Limb (tissue), 2 donors: Measurements from ENCODE around the gene GPR17.

ENCODE experiments used
- DNase-seq, 2 donors: peaks; one replicate each; pipeline ENCODE4 v3.0.0-alpha.2; 2016; ENCODE audit errors: extremely low spot score in 2 of 2

GPR17 gene

DNA sequence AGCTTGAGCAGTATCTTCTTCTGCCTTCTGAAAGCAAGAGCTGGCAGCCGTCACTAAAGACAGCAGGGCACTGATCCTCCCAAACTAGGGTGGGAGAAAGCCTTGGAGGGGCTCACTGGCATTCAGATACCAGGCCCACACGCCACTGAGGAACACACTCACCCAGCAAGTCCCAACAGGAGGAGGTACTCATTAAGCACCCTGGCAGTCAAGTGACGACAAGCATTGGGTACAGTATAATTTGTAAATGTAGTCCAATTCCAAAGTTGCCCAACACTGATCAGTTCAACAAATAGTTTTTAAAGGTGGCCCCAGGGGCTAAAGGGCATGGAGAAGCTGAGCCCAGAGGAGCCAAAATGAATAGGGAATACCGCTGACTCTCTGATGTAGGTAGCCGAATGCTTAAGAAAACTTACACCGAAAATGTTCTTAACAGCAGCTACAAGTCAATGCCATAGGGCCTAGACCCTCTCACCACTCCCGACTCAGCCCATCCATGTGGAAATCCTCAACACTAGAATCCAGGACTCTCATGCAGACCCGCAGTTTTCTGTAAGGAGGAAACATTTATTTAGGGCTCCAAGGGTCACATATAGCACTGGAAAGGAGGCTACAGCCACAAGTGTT is 19.4 kb downstream of the GPR17 start:
- DNase-seq: no peak

- DNase-seq: no peak
These were observed 23.1 kb downstream of the GPR17 start for GRCh38 chr2:127669056-127669455.

- no peak for DNase-seq
These were observed 24.4 kb downstream of the GPR17 start for GRCh38 chr2:127670055-127670956.

DNA sequence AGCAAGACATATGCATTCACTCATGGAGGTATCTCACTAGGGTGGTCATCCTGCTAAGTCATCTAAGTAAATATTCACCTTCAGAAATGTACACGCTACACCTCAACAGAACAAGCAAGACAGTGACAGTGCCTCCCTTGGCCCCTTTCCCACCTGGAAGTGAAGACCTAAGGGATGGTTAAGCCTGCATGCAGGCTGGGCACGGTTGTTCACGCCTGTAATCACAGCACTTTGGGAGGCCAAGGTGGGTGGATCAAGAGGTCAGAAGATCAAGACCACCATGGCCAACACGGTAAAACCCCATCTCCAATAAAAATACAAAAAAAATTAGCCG is 25.0 kb downstream of the GPR17 start:
- DNase-seq: no peak

- DNase-seq: no peak
These were observed 25.8 kb downstream of the GPR17 start for GRCh38 chr2:127671557-127672302.

- no peak for DNase-seq
These were observed 26.6 kb downstream of the GPR17 start for GRCh38 chr2:127672341-127673224.

DNA sequence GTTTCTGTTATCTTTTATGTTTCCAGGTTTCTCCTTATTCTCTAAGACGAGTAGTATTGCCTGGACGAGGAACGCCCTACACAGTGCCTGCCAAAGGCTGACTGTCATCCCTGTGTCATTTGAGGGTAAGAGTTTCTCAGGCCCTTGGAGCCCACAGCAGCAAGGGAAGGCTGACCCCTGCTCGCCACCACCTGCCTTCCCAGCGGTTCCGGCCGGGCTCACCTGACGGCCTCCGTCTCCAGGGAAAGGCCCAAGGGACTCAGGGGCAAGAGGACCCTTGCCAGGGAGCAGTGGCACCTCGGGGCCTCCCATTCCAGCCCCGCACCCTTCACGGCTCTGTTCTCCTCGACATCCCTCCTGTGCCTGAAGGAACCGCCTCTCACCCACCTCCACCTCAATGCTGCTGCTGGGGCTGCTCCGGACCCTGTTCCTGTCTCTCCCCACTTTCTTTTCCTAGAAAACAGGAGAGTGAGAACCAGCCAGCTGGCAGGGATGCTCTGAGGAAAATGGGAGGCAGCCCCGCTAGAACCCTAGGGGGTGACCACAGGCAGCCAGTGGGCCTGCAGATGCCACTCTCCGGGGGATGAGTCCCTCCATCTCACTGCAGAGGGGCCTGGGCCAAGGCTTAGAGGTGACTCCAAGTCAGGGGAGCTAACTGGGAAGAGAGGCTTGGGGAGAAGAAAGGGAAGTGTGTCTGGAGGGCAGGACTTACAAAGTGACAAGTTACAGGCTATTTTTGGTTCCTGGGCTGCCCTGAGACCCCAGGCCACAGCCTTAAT is 27.5 kb downstream of the GPR17 start:
- DNase-seq: no peak

DNA sequence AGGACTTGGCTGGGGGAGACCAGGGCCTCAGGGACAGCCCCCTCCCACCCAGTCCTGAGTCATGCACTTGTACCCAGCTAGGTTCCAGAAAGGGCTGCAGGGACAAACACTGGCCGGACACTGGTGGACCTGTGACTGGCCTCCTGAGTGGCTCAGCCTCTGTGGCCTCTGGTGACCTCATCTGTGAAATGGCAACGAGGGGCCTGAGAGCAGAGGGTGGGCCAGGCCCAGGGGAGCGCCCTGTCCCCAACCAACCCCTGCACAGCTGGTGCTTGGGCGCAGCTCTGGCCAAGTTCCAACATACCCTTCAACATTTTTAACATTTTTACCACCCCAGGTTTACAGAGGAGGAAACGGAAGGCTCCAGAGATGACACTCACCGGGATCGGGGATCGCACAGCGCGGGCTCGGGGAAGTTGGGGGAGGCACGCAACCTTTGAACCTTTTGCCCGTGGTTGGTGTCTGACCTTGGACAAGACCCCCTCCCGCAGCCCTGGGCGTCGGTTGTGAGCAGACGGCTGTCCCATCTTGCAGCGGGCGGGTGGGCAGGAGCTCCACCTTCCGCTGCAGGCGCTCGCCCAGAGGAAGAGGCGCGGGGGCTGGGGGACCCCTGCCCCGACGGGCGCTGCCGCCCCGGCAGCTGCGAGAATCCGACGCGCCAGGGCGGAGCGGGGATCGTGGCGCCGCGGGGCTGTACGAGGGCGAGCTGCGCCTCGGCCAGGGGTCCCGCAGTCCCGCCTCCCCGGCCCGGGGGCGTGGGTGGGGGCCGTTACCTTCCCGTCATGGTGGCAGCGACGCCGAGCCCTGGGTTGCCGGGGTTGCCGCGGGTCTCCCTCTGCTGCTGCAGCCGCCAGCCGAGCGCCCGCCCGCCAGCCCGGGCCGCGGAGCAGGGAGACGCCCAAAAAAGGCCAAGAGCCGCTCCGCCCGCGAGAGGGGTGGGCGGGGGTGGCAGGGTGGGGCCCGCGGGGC is 28.6 kb downstream of the GPR17 start:
- DNase-seq: no peak

DNA sequence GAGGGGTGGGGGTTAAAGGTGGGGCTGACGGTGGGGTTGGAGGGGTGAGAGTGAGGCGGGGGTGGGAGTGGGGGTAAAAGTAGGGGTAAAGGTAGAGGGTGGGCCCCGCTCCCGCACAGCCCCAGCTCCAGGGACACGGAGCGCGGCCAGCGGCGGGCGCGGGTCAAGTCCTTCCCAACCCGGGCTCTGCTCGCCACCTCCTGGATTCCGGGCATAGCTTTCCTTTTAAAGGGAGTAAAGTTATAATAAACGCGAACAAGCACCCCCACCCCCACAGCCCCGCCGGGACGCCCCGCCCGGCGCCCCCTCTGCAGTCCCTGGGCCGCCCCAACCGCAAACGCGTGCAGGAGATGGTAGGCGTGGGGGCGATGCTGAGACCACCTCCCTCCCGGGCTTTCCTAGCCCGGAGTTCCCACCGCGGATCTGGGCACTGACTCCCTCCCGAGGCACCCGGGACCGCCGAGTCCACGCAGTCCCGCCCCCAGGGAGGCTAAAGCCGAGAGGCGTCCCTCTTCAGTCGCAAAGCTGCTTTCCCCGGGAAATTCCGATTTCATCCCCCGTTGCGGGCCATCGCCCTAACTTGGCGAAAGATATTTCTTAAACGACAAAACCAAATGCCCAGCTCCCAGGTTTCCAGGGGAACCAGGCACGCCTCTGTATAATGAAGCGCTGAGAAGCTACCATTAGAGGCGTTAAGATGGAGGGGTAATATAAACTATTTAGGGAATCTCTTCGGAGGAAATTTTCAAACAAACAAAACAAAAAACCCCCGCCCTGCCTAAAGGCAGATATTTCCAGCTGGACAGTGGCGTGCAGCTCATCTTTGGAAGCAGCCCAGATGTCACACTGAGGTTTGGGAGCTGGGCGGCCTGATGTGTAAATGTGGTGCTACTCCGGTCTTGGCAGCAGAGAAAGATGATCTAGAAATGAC is 29.6 kb downstream of the GPR17 start, which contains the start of gene LIMS2:
Gene LIMS2 (minus strand): TSS at position 200 of the 931 bp plus-strand sequence. CDS start 506 bp downstream, outside the sequence.
- DNase-seq: peak in 1 of 2 donors; percentile 12

- no peak for DNase-seq
These were observed 31.0 kb downstream of the GPR17 start for GRCh38 chr2:127676906-127677305.

- no peak for DNase-seq
These were observed 32.6 kb downstream of the GPR17 start for GRCh38 chr2:127678531-127678930.

GRCh38 chr2:127678991-127679390 is 33.0 kb downstream of the GPR17 start:
- no peak for DNase-seq

DNA sequence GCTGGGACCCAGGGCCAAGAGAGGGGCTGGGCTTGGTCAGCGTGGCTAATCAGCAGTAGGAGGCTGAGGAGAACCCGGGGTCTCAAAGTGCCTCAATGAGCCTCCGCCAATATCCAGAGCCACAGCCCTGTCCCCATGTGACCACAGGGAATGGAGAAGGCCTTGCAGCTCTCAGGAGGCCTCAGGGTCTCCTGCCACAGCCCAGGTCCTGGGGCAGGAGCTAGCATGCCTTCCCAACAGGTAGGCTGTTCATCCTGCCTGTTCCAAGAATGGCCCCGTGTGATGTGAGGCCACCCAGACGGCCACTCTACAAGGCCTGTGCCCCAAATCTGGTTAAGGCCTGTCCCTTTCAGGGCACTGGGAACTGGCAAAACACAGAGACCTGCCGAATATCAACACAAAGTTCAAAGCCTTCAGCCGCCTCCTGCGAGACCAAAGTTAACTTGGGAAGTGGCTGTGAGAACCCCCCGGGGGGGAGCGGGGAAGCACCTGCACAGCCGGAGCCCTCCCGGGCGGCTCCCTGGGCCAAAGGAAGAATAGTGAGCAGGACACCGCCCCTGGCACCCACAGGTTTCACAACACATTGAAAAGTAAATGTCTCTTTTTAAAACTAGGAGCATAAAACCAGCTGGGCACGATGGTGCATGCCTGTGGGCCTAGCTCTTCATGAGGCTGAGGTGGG is 33.9 kb downstream of the GPR17 start:
- DNase-seq: no peak

GRCh38 chr2:127680706-127681287 is 34.8 kb downstream of the GPR17 start:
- no peak for DNase-seq

- DNase-seq: no peak
These were observed 35.4 kb downstream of the GPR17 start for GRCh38 chr2:127681288-127681804.

DNA sequence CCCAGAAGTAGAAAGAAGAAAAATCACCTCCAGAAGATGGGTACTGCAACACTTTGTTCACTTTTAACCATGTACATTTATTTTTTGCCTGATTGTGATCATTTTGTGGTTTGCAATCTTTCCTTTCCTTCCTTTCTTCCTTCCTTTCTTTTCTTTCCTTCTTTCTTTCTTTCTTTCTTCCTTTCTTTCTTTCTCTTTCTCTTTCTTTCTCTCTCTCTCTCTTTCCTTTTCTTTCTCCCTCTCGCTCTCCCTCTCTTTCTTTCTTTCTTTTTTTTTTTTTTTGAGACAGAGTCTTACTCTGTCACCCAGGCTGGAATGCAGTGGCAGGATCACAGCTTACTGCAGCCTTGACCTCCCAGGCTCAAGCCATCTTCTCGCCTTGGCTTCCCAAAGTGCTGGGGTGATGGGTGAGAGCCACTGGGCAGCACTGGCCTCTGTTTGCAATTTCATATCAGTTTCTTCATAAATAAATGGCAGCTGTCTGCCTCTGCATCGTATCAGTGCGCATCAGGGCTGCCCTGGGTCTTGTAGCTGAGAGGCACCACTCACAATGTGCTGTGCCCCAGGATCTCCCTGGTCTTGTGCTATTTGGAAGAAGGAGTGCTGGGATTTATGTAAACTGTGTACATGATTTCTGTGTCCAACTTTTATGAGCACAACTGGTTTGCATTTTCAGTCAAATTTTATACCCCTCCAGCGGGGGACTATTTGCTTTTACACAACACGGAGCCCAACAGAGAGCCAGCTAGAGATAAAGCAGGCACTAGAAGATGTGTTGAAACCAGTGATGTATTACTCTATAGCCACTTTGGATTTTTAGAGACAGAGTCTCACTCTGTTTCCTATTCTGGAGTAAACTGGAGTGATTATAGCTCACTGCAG is 36.3 kb downstream of the GPR17 start:
- no peak for DNase-seq
